ENCODE results near the gene RUNX2. TPM values are rescaled to one million over a fixed set of nuclear protein-coding genes. Genes with fewer than 3 reads are reported as not detected.

RUNX2 gene
- total and polyA plus RNA-seq, 2 experiments from 2014 or later = 0.66 to 1.7 TPM

- TF ChIP-seq, protein P1, sequence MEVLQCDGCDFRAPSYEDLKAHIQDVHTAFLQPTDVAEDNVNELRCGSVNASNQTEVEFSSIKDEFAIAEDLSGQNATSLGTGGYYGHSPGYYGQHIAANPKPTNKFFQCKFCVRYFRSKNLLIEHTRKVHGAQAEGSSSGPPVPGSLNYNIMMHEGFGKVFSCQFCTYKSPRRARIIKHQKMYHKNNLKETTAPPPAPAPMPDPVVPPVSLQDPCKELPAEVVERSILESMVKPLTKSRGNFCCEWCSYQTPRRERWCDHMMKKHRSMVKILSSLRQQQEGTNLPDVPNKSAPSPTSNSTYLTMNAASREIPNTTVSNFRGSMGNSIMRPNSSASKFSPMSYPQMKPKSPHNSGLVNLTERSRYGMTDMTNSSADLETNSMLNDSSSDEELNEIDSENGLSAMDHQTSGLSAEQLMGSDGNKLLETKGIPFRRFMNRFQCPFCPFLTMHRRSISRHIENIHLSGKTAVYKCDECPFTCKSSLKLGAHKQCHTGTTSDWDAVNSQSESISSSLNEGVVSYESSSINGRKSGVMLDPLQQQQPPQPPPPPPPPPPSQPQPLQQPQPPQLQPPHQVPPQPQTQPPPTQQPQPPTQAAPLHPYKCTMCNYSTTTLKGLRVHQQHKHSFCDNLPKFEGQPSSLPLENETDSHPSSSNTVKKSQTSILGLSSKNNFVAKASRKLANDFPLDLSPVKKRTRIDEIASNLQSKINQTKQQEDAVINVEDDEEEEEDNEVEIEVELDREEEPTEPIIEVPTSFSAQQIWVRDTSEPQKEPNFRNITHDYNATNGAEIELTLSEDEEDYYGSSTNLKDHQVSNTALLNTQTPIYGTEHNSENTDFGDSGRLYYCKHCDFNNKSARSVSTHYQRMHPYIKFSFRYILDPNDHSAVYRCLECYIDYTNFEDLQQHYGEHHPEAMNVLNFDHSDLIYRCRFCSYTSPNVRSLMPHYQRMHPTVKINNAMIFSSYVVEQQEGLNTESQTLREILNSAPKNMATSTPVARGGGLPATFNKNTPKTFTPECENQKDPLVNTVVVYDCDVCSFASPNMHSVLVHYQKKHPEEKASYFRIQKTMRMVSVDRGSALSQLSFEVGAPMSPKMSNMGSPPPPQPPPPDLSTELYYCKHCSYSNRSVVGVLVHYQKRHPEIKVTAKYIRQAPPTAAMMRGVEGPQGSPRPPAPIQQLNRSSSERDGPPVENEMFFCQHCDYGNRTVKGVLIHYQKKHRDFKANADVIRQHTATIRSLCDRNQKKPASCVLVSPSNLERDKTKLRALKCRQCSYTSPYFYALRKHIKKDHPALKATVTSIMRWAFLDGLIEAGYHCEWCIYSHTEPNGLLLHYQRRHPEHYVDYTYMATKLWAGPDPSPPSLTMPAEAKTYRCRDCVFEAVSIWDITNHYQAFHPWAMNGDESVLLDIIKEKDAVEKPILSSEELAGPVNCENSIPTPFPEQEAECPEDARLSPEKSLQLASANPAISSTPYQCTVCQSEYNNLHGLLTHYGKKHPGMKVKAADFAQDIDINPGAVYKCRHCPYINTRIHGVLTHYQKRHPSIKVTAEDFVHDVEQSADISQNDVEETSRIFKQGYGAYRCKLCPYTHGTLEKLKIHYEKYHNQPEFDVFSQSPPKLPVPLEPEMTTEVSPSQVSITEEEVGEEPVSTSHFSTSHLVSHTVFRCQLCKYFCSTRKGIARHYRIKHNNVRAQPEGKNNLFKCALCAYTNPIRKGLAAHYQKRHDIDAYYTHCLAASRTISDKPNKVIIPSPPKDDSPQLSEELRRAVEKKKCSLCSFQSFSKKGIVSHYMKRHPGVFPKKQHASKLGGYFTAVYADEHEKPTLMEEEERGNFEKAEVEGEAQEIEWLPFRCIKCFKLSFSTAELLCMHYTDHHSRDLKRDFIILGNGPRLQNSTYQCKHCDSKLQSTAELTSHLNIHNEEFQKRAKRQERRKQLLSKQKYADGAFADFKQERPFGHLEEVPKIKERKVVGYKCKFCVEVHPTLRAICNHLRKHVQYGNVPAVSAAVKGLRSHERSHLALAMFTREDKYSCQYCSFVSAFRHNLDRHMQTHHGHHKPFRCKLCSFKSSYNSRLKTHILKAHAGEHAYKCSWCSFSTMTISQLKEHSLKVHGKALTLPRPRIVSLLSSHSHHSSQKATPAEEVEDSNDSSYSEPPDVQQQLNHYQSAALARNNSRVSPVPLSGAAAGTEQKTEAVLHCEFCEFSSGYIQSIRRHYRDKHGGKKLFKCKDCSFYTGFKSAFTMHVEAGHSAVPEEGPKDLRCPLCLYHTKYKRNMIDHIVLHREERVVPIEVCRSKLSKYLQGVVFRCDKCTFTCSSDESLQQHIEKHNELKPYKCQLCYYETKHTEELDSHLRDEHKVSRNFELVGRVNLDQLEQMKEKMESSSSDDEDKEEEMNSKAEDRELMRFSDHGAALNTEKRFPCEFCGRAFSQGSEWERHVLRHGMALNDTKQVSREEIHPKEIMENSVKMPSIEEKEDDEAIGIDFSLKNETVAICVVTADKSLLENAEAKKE (CRISPR knock-in tag; IDR thresholded peaks at IDR 0.05) = no peak
- no peak for TF ChIP-seq EZH2 (IDR thresholded peaks at IDR 0.05; ENCODE audit: low read depth, unreplicated experiment)
- TF ChIP-seq NANOG (IDR thresholded peaks at IDR 0.05; ENCODE audit: borderline replicate concordance) = no peak
- no peak for TF ChIP-seq REST (IDR thresholded peaks at IDR 0.05; ENCODE audit: unreplicated experiment)
Measured at GRCh38 chr6:45640811-45641210, 312.7 kb downstream of the RUNX2 start (continued).
